Left renal cortex interstitium (tissue), 4 donors: Measurements from ENCODE around the gene NOM1. TPM values are rescaled to one million over a fixed set of nuclear protein-coding genes. Genes with fewer than 3 reads are reported as not detected.

Experiments
- DNase-seq, 4 donors: peaks; one replicate each; pipeline ENCODE4 v3.0.0-alpha.2; 2013; ENCODE audit warnings: low read depth in 4 of 4, low spot score in 2 of 4, missing footprints in 1 of 4
- polyA plus RNA-seq, 4 donors: library from polyadenylated mRNA; unstranded; fragments of 120-200 nt; gene quantifications; one replicate each; pipeline ENCODE4 v1.2.1, GENCODE V29; 2013; ENCODE audit not compliant: insufficient read length in 4 of 4

Gene NOM1
- polyA plus RNA-seq, 4 donors, result 13.7 to 34.4 (median 23.6) TPM

GRCh38 chr7:156979711-156980110 lies 30.2 kb downstream of the NOM1 start:
- no peak for DNase-seq

GRCh38 chr7:156984174-156984891 lies 34.8 kb downstream of the NOM1 start:
- DNase-seq, result no peak

DNA sequence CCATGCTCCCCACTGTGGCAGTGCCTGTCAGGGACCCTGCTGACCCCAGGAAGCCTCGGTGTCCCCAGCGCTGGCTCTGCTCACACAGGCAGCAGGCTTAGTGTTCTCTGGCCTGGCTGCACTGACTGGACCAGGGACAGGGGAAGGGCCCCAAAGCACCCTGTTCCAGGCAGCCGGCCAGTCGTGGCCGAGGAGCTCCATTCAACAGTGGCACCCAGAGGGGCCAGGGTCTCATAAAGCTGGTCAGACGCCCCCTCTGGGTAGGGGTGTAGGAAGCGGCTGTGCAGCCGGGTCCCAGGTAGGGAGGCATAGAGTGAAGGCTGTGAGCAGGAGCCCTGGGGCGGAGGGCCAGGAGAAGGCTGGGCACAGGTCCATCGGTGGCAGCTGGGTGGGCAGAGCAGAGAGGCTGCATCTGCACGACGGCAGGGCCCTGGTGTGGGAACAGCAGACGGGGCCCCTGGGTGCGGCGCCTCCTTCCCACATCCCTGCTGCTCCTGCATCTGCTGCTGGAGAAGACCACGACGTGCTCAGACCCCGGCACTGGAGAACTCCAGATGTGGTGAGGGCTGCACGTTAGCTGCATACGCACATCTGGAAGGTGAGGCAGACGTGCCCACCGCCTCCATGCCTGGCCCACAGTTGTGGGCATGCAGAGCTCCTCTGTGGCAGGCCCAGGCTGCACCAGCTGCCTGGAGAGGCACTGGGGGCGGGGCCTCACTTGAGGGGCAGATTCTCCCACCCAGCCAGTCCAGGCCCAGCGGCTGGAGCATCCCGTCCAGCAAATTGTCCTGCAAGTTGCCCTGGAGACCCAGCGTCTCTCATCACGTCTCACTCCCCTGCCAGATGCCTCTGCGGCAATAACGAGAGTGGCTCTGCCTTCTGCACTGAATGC lies 35.8 kb downstream of the NOM1 start:
- DNase-seq, result no peak

- no peak for DNase-seq
Measured at GRCh38 chr7:156986378-156986777, 36.9 kb downstream of the NOM1 start.

DNA sequence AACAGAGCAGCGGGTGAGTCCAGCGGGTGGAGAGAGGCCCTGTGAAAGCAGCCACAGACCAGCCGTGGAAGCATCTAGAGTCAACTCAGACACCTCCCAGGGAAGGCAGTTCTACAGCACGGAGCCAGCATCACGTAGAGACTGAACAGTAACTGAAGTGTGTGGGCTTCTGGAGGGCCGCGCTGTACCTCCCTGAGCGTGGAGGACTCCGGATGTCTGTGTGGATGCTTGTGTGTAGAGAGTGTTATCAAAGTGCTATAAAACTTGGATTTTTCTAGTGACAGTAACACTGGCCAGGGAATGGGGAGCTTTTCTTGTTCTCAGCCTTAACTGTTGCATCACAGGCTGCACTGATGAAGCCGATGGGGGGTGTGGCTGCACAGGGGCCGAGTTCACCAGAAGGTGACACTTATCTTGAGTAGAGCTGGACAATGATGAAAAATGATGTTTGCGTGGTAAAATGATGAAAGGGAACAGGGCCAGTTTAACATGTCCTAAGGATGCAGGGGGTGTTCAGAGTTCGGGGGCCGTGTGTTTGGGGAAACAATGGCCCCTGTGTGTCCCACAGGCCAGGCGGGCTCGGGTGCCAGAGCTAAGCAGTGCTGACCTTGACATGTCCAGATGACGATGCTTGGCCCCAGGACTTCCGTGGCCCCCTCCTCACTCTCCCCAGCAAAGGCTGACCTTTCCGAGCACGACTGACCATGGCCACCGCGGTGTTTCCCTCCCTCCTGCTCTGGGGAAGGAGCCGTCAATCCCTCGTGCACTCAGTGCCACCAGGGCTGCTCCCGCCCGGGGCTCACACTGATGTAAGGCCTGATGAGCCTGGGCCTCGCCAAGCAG lies 39.1 kb downstream of the NOM1 start:
- DNase-seq, result no peak

- DNase-seq, result no peak
Measured at GRCh38 chr7:156989766-156990535, 40.4 kb downstream of the NOM1 start.

DNA sequence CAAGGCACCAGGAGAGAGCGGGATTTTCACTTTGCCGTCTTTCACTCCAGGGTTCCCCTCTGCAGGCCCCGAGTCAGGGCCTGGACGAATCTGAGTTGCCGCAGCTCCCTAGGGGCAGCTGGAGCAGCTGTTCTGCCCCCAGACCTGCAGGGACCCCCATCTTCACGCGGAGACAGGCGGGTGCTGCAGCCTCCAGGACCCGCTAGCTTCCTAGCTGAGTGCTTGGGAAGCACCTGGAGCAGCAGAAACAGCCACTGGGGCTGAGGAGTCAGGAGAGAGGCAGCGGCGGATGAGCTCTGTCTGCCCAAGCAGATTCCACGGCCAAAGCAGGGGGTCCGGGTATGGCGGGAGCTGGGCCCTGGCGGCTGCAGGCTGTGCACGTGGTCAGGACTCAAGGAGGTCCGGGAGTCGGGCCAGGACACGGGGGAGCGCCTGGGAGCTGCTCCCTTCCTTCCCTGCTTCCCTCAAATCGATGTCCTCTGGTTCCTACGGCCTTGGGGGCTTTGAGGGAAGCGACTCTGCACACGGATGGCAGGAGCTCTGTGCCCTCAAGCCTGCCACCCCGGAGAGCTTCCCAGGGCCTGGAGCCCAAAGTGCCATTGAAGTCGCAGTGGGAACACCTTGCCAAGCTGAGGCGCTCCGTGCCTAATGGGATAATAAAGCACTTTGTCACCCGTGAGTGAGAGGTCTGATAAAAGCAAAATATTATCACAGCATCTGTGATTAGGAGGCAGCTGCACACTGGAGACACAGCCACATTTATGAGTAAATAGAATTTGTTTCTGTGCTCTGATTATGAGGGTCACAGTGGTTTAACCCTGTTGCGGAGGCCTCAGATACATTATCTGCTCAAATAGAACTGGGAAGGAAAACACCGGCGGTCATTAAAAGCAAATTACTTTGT lies 43.8 kb downstream of the NOM1 start:
- no peak for DNase-seq

DNA sequence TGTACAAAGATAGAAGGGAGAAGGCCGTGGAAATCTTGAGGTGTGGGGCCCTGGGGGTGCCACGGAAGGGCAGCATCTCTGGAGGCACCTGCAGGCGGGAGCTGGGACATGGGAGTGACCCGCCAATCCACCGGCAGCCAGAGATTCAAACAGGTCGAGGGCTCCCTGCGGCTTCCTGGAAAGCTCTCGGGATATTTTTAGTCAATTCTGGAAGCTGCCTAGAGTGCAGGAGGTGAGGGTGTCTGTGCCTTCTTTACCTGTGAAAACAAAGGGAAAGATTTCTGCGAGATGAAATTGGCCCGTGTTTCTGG lies 44.4 kb downstream of the NOM1 start:
- no peak for DNase-seq

GRCh38 chr7:156994417-156994816 lies 44.9 kb downstream of the NOM1 start:
- DNase-seq, result no peak

DNA sequence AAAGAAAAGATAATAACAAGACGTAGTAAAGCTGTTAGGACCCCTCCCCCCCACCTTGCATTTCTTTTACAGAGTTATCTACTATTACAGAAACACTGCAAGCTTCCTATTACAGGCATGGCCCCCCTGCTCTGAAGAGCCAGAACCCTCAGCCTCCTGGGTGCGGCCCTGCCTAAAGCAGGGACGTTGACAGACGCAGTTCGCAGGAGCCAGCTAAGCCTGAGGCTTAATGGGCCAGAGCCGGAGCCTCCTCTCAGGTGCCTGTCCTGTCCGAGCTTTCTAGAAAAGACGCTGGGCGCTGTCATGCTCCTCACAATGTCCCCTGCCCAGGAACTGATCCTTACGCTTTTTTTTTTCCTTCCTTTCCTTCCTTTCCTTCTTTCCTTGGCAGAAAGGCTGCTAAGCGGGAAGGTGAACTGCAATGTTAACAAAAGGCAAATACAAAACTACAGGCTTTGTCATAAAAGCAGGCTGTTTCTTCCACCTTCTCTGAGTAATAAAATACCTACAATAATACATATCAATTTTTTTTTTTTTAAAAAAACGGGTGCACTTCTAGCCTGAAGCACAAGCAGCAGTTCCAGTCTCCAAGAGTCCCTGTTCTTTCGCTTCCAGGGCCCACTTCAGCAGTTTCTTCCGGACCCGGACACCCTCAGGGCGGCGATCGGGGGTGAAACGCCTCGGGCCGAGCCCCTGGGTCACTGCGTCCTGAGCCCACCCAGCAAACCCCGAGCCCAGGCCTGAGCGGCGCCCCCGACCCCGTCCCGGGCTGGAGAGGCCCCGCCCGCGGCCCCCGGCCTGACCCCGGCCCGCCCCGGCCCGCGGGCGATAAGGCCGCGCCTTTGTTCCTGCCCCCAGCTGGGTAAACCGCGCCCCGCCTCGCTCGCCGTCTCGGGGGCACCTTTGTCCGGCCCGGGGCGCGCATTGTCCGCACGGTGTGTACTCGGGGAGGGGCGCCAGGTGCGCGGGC lies 49.8 kb downstream of the NOM1 start:
- no peak for DNase-seq

DNA sequence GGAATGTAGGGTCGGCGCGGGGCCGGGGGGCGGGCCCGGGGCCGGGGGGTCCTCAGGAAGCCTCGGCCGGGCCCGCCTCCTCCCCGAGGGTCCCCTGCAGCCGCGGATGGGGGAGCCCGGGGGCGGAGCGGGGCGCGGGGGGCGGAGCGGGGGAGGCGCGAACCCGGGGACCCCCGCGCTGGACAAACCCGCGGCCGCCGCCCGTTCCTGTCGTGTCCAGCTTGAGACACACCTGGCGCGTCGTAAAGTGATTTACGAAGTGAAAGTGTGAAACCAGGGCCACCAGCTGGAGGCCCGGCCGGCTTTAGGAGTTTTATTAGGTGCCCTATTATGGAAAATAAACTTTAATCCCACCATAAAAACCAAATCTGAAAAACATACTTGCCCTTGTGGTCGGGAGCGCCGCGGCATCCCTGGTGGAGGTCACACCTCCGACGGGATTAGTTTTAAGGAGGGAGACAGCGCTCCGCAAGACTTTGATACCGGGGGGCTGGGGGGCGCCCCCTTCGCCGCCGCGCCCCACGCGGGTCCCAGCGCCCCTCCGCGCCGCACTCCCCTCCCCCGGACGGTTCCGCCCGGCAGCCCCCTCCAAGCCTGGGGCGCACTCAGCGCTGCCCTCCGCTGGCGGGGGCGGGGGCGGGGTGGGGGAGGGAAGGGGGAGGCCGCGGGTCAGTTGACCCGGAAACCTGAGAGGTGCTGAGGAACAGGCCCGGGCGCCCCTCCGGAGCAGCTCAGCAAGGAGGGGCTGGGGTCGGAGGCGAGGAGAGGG lies 50.6 kb downstream of the NOM1 start:
- DNase-seq, result no peak

DNA sequence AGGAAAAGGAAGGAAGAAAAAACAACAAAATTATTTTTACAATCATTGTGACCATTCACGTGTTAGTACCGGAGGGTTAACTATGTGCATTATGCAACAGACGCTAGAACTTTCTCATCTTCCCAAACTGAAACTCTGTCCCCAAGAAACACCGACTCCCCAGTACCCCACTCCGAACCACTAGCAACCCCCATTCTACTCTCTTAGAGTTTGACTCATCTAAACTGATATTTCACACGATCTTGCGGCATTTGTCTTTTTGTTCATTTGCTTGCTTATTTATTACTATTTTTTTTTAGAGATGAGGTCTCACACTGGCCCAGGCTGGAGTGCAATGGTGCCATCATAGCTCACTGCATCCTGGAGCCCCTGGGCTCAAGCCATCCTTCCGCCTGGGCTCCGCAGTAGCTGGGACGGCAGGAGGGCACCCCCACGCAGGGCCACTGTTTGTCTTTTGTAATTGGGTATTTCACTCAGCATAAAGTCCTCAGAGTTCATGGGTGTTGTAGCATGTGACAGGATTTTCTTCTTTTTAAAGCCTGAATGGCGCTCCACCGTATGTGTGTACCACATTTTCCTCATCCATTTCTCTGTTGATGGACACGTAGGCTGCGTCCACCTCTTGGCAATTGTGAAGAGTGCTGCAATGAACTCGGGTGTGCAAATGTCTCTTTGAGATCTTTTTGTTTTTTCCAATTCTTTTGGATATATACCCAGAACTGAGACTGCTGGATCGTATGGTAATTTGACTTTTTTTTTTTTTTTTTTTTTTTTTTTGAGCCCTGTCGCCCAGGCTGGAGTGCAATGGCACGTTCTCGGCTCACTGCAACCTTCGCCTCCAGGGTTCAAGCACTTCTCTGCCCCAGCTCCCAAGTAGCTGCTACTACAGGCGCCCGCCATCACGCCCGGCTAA lies 51.5 kb downstream of the NOM1 start:
- no peak for DNase-seq

DNA sequence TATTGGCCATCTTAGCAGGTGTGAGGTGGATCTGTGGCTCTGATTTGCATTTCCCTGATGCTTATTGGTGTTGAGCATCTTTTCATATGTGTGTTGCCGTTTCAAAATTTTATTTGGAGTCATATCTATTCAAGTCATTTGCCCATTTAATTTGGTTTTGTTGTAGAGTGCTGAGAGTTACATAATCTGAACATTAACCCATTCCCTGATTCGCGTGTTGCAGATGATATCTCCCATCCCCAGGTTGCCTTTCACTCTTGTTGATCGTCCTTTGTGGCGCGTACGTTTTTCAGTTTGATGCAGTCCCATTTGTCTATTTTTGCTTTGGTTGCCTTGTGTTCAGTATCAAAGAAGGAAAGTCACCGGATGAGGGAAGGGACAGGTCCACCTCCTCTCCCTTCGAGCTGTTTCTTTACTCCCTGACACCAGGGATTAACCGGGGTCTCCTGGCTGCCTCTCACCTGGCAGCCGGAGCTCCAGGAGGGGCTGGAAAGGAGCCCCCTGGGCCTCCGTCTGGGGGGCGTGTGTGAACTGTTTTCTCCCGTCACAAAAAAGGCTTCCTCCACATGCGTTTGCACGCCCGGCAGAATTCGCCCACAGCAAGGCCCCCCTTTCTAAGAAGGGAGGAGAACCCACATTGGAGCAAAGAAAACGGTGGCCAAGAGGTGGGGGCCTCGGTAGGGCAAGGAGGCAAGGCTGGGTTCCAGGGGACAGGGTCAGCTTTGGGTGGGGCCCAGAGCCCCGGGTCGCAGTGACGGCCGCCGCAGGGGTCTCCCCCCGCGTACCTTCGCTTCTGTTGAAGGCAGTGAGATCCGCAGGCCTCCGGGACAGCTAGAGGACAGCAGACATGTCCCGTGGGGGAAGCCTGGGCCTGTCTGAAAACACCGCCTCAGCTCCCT lies 52.7 kb downstream of the NOM1 start:
- no peak for DNase-seq

DNA sequence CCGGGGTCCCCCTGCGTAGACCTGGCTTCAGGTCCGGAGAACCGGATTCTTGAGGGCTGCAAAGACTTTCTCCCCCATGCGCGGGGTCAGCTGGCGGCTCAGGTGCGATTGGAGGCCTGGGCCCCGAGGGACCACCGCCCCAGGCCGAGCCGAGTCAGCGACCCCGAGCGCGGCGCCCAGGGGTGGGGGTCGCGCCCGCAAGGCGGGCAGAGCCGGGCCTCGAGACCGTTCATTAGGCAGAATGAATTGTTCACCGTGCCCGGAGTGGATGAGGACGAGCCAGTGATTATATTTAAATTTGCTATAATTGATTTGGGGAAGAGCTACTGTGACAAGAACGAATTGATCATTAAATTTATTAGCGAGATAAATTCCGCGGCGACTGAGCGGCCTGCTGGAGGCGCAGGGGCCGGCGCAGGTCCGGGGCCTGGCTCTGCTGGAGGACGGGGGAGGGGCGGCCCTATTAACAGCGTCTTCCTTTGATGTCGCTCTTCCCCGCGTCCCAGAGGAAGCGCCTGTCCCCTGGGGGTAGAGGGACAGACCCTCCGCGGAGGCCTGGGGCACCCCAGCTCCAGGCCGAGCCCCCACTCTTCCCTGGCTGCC lies 53.4 kb downstream of the NOM1 start:
- DNase-seq, result no peak

DNA sequence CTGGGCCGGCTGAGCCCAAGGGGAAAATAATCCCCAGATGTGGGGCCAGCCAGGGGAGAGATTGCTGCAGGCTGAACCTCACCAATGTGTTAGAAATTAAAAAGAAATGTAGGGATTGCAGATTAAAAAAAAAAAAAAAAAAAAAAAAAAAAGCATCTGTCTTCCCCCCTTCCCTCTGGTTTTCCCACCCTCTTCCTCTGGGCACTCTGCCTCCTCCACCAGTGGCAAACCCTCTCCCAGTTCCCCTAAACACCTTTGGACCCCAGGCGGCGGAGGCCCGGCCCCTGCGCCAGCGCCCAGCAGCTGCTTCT lies 53.9 kb downstream of the NOM1 start:
- no peak for DNase-seq
